Ishikawa (cell line): Measurements from ENCODE around the gene INPPL1.

Experiments used
- CEBPB ChIP-seq: IDR thresholded peaks from 2 replicates; pipeline ENCODE4 v1.6.1; 2012
- CREB1 ChIP-seq: IDR thresholded peaks from 2 replicates; pipeline ENCODE4 v1.6.1; 2012; ENCODE audit warnings: low read depth
- EGR1 ChIP-seq: IDR thresholded peaks from 2 replicates; pipeline ENCODE4 v1.6.1; 2012
- EP300 ChIP-seq: IDR thresholded peaks from 2 replicates; pipeline ENCODE4 v1.6.1; 2012; ENCODE audit warnings: borderline replicate concordance
- NFIC ChIP-seq: IDR thresholded peaks from 2 replicates; pipeline ENCODE4 v1.6.1; 2012
- RAD21 ChIP-seq: IDR thresholded peaks from 2 replicates; pipeline ENCODE4 v1.6.1; 2012; ENCODE audit warnings: low read depth
- TAF1 ChIP-seq: IDR thresholded peaks from 2 replicates; pipeline ENCODE4 v1.6.1; 2012; ENCODE audit warnings: low read depth, mild to moderate bottlenecking
- TF ChIP-seq, protein P1 (sequence below): IDR thresholded peaks from 2 replicates; pipeline ENCODE4 v1.6.1; 2012; ENCODE audit warnings: low read depth, mild to moderate bottlenecking
- TF ChIP-seq, protein P2 (sequence below): IDR thresholded peaks from 2 replicates; pipeline ENCODE4 v1.6.1; 2012
- TF ChIP-seq, protein P3 (sequence below): IDR thresholded peaks from 2 replicates; pipeline ENCODE4 v1.6.1; 2012

DNA sequence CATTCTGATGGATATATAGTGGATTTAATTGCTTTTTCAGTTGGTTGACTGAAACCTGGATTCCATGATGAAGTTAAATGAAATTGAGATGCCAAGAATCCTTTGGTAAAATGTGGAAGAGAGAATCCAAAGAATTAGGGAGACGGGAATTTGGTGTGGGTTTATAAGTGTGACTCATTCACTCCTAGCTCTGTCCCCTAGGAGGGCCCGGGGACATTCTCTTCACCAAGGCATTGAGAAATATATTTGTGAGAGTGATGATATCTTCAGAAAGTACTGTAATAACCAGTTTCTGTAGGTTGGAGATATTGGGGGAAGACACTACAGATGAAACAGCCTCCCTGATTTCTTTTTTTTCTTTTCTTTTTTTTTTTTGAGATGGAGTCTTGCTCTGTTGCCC, 33.0 kb downstream of the INPPL1 start:
- TF ChIP-seq, protein P1, sequence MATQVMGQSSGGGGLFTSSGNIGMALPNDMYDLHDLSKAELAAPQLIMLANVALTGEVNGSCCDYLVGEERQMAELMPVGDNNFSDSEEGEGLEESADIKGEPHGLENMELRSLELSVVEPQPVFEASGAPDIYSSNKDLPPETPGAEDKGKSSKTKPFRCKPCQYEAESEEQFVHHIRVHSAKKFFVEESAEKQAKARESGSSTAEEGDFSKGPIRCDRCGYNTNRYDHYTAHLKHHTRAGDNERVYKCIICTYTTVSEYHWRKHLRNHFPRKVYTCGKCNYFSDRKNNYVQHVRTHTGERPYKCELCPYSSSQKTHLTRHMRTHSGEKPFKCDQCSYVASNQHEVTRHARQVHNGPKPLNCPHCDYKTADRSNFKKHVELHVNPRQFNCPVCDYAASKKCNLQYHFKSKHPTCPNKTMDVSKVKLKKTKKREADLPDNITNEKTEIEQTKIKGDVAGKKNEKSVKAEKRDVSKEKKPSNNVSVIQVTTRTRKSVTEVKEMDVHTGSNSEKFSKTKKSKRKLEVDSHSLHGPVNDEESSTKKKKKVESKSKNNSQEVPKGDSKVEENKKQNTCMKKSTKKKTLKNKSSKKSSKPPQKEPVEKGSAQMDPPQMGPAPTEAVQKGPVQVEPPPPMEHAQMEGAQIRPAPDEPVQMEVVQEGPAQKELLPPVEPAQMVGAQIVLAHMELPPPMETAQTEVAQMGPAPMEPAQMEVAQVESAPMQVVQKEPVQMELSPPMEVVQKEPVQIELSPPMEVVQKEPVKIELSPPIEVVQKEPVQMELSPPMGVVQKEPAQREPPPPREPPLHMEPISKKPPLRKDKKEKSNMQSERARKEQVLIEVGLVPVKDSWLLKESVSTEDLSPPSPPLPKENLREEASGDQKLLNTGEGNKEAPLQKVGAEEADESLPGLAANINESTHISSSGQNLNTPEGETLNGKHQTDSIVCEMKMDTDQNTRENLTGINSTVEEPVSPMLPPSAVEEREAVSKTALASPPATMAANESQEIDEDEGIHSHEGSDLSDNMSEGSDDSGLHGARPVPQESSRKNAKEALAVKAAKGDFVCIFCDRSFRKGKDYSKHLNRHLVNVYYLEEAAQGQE: no peak
- no peak for TF ChIP-seq EP300
- no peak for TF ChIP-seq RAD21
- TF ChIP-seq, protein P2, sequence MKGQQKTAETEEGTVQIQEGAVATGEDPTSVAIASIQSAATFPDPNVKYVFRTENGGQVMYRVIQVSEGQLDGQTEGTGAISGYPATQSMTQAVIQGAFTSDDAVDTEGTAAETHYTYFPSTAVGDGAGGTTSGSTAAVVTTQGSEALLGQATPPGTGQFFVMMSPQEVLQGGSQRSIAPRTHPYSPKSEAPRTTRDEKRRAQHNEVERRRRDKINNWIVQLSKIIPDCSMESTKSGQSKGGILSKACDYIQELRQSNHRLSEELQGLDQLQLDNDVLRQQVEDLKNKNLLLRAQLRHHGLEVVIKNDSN: no peak
- no peak for TF ChIP-seq NFIC
- no peak for TF ChIP-seq EGR1
- no peak for TF ChIP-seq TAF1
- TF ChIP-seq, protein P3, sequence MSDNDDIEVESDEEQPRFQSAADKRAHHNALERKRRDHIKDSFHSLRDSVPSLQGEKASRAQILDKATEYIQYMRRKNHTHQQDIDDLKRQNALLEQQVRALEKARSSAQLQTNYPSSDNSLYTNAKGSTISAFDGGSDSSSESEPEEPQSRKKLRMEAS: no peak
- TF ChIP-seq CREB1: no peak
- no peak for TF ChIP-seq CEBPB
